DND-41 (cell line): ENCODE results near the gene PEA15.

Experiments used
- ATAC-seq: fragments of 200-7000 bp; cut with Tn5 transposase; 3 replicates; pipeline ENCODE4 v1.9.1; 2021; ENCODE audit warnings: low read depth; ENCODE audit not compliant: insufficient read depth
- DNase-seq: peaks from one replicate; pipeline ENCODE4 v3.0.0-alpha.2; 2020
- H2AFZ ChIP-seq: 2 replicates; pipeline ENCODE4 v1.6.0; 2012; ENCODE audit warnings: low read depth, low read length
- H3K27ac ChIP-seq: 2 replicates; pipeline ENCODE4 v1.5.1; 2012; ENCODE audit warnings: low read length, inconsistent platforms
- H3K27me3 ChIP-seq: fragments of 200-600 bp; sonication (generic); 2 replicates; pipeline ENCODE4 v1.6.0; 2012; ENCODE audit warnings: low read length, mild to moderate bottlenecking, inconsistent platforms; ENCODE audit not compliant: insufficient read depth, poor library complexity
- H3K36me3 ChIP-seq: 2 replicates; pipeline ENCODE4 v1.5.1; 2012; ENCODE audit warnings: low read length, inconsistent platforms; ENCODE audit not compliant: insufficient read depth
- H3K4me1 ChIP-seq: 2 replicates; pipeline ENCODE4 v1.5.1; 2012; ENCODE audit warnings: mild to moderate bottlenecking, low read length; ENCODE audit not compliant: insufficient read depth
- H3K4me2 ChIP-seq: 2 replicates; pipeline ENCODE4 v1.6.0; 2012; ENCODE audit warnings: mild to moderate bottlenecking, moderate library complexity, low read length, inconsistent platforms; ENCODE audit not compliant: insufficient read depth
- H3K4me3 ChIP-seq, 2 experiments: fragments of 200-600 bp in 1 of 2; shearing (Covaris generic) in 1 of 2; 2 replicates each; pipeline ENCODE4 v1.5.1; 2012 to 2016; ENCODE audit warnings: inconsistent platforms in 2 of 2, low read length in 2 of 2, mild to moderate bottlenecking in 2 of 2, low read depth in 1 of 2, moderate library complexity in 1 of 2
- H3K79me2 ChIP-seq: 2 replicates; pipeline ENCODE4 v1.6.0; 2012; ENCODE audit warnings: low read length, inconsistent platforms; ENCODE audit not compliant: insufficient read depth
- H3K9ac ChIP-seq: 2 replicates; pipeline ENCODE4 v1.6.0; 2012; ENCODE audit warnings: low read depth, mild to moderate bottlenecking, inconsistent platforms, low read length, moderate library complexity
- H3K9me3 ChIP-seq: 2 replicates; pipeline ENCODE4 v1.5.1; 2012; ENCODE audit warnings: low read length, moderate library complexity, mild to moderate bottlenecking, inconsistent platforms; ENCODE audit not compliant: insufficient read depth, severe bottlenecking
- H4K20me1 ChIP-seq: 2 replicates; pipeline ENCODE4 v1.6.0; 2012; ENCODE audit warnings: low read length; ENCODE audit not compliant: insufficient read depth
- EZH2 ChIP-seq: IDR thresholded peaks from 3 replicates; pipeline ENCODE4 v1.6.1; 2012; ENCODE audit warnings: borderline replicate concordance, low read depth, mild to moderate bottlenecking, moderate library complexity, low read length, inconsistent platforms; ENCODE audit not compliant: severe bottlenecking
- TF ChIP-seq, protein P1 (sequence below): IDR thresholded peaks from 2 replicates; pipeline ENCODE4 v1.5.1; 2012; ENCODE audit warnings: borderline replicate concordance, low read length, moderate library complexity, mild to moderate bottlenecking; ENCODE audit not compliant: poor library complexity, severe bottlenecking; ENCODE audit errors: extremely low read depth

The PEA15 gene

DNA sequence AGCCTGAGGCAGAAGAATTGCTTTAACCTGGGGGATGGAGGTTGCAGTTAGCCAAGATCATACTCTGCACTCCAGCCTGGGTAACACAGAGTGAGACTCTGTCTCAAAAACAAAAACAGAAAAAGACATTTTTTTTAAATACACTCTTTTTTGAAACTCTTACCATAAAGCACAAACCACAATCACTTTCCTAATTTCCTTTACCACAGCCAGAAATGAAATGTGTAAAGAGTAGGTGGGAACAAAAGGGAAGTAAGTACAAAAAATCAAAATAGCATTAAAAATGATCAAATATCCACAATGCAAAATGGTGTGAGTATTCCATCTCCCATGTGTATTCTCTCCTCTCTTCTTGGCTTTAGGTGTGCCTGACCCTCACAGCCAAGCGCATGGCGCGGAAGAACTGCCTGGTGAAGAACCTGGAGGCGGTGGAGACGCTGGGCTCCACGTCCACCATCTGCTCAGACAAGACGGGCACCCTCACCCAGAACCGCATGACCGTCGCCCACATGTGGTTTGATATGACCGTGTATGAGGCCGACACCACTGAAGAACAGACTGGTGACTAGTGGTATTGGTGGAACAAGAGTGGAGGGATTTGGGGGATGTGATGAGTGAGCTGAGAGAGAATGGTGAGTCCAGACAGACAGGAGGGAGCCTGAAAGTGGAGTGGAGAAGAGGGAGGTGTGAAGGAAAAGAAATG lies 38.9 kb upstream of the PEA15 start:
- DNase-seq (no peak), ATAC-seq (no peak)
- H3K36me3 ChIP-seq = no peaks in the 10 kb centered on the region
- TF ChIP-seq, protein P1, sequence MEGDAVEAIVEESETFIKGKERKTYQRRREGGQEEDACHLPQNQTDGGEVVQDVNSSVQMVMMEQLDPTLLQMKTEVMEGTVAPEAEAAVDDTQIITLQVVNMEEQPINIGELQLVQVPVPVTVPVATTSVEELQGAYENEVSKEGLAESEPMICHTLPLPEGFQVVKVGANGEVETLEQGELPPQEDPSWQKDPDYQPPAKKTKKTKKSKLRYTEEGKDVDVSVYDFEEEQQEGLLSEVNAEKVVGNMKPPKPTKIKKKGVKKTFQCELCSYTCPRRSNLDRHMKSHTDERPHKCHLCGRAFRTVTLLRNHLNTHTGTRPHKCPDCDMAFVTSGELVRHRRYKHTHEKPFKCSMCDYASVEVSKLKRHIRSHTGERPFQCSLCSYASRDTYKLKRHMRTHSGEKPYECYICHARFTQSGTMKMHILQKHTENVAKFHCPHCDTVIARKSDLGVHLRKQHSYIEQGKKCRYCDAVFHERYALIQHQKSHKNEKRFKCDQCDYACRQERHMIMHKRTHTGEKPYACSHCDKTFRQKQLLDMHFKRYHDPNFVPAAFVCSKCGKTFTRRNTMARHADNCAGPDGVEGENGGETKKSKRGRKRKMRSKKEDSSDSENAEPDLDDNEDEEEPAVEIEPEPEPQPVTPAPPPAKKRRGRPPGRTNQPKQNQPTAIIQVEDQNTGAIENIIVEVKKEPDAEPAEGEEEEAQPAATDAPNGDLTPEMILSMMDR = no peak
- no peak for TF ChIP-seq EZH2
- H3K4me1 ChIP-seq = no peaks in the 10 kb centered on the region
- H3K9ac ChIP-seq = no peak overlapping the region
- no peak overlapping the region for H3K4me3 ChIP-seq
- H4K20me1 ChIP-seq = no peaks in the 10 kb centered on the region
- H3K27ac ChIP-seq = no peak overlapping the region
- no peak overlapping the region for H2AFZ ChIP-seq
- no peaks in the 10 kb centered on the region for H3K79me2 ChIP-seq
- H3K4me2 ChIP-seq = no peak overlapping the region
- H3K27me3 ChIP-seq = peaks cover 29% of the 10 kb centered on the region
- H3K9me3 ChIP-seq = no peaks in the 10 kb centered on the region

GRCh38 chr1:160167056-160167455 lies 38.1 kb upstream of the PEA15 start:
- Histone ChIP-seq H3K27me3 (peaks cover 22% of the 10 kb centered on the region), H4K20me1 (no peaks in the 10 kb centered on the region), H3K4me1 (no peaks in the 10 kb centered on the region), H3K79me2 (no peaks in the 10 kb centered on the region), H2AFZ (no peak overlapping the region), H3K9me3 (no peaks in the 10 kb centered on the region), H3K27ac (no peak overlapping the region), H3K4me3 (no peak overlapping the region), H3K4me2 (no peak overlapping the region), H3K9ac (no peak overlapping the region), H3K36me3 (no peaks in the 10 kb centered on the region)
- DNase-seq (no peak), ATAC-seq (no peak)
- no peak for TF ChIP-seq EZH2
- TF ChIP-seq, protein P1 = no peak

DNA sequence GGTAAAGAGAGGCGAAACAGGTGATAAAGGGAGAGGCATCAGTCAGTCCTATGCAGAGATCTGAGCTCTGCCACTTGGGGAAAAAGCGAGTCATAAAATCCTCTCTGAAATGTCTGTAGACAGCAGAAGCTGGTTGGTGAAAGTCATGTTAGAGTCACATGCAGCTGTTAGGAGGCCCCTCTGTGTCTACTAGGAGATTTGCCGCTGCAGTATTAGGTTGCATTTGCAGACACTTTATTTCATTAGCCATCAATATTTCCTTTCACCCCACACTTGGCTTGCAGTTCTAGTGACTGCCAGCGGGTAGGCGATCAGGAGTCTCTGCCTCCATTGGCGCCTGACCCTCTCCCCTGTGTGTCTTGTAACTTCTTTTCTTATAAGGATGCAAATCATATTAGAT lies 37.6 kb upstream of the PEA15 start:
- Histone ChIP-seq H3K4me1 (no peaks in the 10 kb centered on the region), H3K4me3 (no peak overlapping the region), H3K79me2 (no peaks in the 10 kb centered on the region), H3K9ac (no peak overlapping the region), H2AFZ (no peak overlapping the region), H3K9me3 (no peaks in the 10 kb centered on the region), H3K27ac (no peak overlapping the region), H3K4me2 (no peak overlapping the region), H3K36me3 (no peaks in the 10 kb centered on the region), H3K27me3 (peaks cover 20% of the 10 kb centered on the region), H4K20me1 (no peaks in the 10 kb centered on the region)
- ATAC-seq = no peak
- TF ChIP-seq EZH2 = no peak
- TF ChIP-seq, protein P1 = no peak
- DNase-seq = no peak

- Histone ChIP-seq H3K4me2 (no peak overlapping the region), H3K79me2 (no peaks in the 10 kb centered on the region), H3K27me3 (peaks cover 22% of the 10 kb centered on the region), H3K36me3 (no peaks in the 10 kb centered on the region), H3K9me3 (no peaks in the 10 kb centered on the region), H3K4me1 (no peaks in the 10 kb centered on the region), H2AFZ (no peak overlapping the region), H4K20me1 (no peaks in the 10 kb centered on the region), H3K9ac (no peak overlapping the region), H3K27ac (no peak overlapping the region), H3K4me3 (no peak overlapping the region)
- no peak for DNase-seq
- ATAC-seq = no peak
- TF ChIP-seq, protein P1 = no peak
- TF ChIP-seq EZH2 = no peak
Observed at GRCh38 chr1:160168016-160168415, 37.2 kb upstream of the PEA15 start.
